NCI-H2107 treated with DMSO at 0.1 percent for 48 hours (cell line): ENCODE measurements around the gene CHPT1.
"Not testable (repeated sequence)": the region's sequence is repeated elsewhere in the genome, so short reads cannot be mapped to it uniquely, and the experiment has no call there.

Experiments
- DNase-seq: peaks from one replicate; lab custom pipeline; 2025; ENCODE audit not compliant: unreplicated experiment; lab: John Stamatoyannopoulos, UW

CHPT1 gene

DNA sequence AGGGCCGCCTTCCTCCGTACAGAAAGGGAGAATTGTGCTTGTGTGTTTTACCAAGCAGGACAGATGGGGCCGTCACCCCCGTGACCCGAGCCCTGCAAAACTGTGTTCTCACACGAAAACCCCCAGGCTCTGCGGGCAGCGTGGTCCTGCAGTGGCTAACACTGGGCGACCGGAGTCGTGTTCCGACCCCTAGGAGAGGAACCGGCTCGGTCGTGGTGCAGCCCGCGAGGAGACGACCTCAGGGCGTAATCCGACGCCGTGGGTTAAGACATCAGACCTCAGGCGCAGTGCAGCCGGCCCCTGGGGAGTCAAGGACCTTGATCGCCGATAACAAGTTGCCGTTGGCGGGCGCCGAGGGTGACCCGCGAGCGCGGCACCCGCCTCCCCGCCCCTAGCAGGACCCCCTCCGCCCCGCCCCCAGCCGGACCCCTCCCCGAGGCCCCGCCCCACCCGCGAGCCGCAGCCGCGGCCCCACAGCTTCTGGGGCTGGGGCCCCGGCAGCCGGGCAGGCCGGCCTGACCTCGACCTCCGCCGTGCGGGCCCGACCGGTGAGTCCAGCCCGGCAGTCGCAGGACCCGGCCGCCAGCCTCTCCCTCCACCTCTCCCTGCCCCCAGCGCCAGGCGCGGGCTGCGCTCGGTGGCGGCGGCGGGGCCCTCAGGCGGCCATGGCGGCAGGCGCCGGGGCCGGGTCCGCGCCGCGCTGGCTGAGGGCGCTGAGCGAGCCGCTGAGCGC lies at the start of gene CHPT1:
CHPT1 (plus strand) TSS at position 444 of the 733 bp plus-strand sequence; CDS start at position 666, 222 bp downstream.
- peak; percentile 51 for DNase-seq

DNA sequence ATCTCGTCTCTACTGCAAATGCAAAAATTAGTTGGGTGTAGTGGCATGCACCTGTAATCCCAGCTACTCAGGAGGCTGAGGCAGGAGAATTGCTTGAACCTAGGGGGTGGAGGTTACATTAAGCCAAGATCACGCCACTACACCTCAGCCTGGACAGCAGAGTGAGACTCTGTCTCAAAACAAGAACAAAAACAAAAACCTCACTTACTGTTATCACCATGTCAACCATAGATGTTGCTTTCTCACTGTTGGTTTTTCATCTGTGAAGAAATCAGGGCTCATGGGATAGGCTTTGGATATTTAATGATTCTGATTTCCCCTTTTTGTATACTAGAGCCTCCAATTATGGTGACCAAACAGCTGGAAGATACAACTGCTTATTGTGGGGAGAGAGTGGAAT lies 49.7 kb upstream of the CHPT1 start:
- no peak for DNase-seq

GRCh38 chr12:101648195-101648594 lies 49.2 kb upstream of the CHPT1 start:
- no peak for DNase-seq

- DNase-seq = no peak
Measured at GRCh38 chr12:101650346-101651117, 46.9 kb upstream of the CHPT1 start.

DNA sequence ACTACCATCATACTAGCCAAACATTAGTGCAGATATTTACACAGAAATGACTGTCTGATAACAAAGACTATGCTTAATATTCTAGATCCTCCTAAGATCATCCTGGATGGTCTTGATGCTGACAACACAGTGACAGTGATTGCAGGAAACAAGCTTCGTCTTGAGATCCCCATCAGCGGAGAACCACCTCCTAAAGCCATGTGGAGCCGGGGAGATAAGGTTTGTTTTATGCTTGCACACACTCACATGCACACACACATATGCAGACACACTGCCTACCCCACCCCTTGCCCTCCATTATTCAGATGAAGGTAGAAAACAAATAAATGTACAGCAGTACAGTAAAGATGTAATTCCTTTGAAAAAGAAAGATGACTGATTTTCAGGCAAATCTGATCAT lies 44.4 kb upstream of the CHPT1 start:
- DNase-seq = no peak

DNA sequence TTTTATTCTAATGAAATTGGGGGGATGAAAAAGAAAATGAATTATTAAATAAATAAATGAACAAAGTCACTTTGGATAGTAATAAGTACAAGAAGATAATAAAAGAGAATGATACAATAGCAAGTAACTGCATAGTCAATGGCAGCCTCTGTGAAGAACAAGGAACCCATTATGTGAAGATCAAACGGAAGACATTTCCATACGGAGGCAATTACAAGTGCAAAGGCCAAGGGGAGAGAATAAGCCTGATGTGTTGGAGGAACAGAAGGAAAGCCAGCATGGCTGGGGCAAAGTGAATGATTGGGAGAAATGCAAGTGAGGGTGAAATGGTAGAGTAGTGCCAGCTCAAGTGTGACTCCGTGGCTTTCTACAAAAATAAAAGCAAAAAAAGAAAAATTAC lies 43.9 kb upstream of the CHPT1 start:
- no peak for DNase-seq

- DNase-seq = no peak
Measured at GRCh38 chr12:101654442-101654841, 43.0 kb upstream of the CHPT1 start.

GRCh38 chr12:101655393-101655792 lies 42.0 kb upstream of the CHPT1 start:
- DNase-seq = no peak

DNA sequence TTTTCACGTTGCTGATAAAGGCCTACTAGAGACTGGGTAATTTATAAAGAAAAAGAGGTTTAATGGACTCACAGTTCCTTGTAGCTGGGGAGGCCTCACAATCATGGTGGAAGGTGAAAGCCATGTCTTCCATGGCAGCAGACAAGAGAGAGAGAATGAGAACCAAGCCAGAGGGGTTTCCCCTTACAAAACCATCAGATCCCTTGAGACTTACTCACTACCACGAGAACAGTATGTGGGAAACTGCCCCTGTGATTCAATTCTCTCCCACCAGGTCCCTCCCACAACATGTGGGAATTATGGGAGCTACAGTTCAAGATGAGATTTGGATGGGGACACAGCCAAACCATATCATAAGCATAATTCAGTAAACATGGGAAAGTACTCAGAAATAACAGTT lies 36.8 kb upstream of the CHPT1 start:
- not testable (repeated sequence) for DNase-seq

GRCh38 chr12:101663298-101663697 lies 34.1 kb upstream of the CHPT1 start:
- no peak for DNase-seq

GRCh38 chr12:101664992-101665391 lies 32.4 kb upstream of the CHPT1 start:
- DNase-seq = no peak

- DNase-seq = no peak
Measured at GRCh38 chr12:101666052-101666728, 31.2 kb upstream of the CHPT1 start.

- no peak for DNase-seq
Measured at GRCh38 chr12:101667591-101667990, 29.8 kb upstream of the CHPT1 start.

DNA sequence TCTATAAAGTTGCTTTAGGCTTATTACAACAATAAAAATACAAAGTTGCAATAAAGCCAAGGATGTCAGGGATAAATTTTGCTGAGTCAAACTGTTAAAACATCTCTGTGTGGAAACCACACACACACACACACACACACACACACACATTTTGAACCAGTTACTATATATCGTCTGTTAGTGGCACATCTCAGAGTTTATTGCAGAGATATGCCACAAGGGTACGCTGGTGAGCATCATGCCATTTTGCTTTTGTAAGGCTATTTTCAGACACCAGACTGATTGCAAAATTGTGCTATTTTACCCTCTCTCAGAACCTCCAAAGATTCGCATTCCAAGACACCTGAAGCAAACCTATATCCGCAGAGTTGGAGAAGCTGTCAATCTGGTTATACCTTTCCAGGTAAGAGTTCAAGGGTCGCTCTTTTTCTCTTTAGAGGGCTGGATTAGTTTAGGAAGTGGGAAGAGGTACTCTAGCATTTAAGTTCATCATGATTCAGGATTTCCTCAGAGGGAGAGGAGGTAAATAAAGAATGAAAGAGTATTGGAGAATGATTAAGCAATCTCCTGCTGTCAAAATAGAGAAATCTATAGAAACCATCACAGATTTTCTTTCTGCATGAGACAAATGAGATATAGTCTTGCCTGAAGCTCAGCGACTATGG lies 27.3 kb upstream of the CHPT1 start:
- DNase-seq = no peak

DNA sequence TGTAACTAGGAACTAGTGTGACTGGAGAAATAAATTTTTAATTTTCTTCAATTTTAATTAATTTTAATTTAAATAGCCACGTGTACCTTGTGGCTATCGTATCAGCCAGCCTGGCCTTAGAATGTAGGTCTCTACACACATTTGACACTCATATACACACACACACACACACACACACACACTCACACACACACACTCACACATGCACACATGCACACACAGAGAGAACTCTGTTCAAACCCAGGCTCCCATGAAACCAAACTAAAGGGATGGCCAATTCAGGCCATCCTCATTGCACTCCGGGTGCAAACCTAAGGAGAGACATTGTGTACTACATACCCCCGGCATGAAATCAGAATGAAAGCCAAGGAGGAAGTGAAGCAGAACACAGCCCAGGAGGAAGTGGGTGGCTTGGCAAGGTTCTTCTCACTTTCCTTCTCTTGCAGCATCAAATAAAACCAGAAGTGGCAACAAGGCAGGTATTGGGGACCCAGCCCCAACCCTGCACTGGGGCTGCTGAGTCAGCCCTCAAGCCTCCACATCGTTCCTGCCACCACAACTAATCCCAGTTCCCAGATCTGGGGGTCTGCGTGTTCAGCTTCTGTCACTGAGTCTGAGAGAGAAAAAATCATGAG lies 26.2 kb upstream of the CHPT1 start:
- no peak for DNase-seq

DNA sequence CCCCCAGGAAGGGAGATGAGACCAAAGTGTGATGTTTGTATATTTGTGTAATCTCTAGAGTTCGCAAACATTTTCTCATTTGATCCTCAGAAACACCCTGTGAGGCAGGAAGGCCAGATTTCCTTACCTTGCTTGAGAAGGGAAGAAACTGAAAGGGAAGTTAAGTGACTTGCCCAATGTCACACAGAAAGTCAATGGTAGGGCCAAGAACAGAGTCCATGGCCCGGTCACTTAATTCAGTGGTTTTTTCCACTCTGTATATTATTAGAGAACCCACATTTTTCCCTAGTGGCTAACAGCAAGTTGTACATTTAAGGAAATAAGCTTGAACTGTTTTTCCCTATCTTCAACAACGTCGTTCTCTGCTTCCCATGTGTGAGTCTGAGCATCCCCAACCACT lies 25.6 kb upstream of the CHPT1 start:
- no peak for DNase-seq

GRCh38 chr12:101675555-101675954 lies 21.9 kb upstream of the CHPT1 start:
- no peak for DNase-seq

- DNase-seq = not testable (repeated sequence)
Measured at GRCh38 chr12:101676497-101676896, 20.9 kb upstream of the CHPT1 start.

DNA sequence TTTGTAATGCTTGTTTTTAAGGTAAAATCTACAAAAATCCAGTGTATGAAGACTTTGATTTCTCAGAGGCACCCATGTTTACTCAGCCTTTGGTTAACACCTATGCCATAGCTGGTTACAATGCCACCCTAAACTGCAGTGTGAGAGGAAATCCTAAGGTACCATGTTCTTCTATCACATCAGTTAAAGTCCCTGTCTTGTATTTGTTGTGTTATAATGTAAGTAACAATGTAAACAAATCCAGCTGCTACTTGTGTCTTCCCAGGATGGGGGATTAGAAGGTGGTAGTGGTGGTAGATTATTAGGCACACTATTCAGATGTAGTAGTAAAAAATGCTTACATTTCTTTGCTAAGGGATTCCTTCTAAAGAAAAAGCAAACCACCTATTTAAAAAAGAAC lies 19.4 kb upstream of the CHPT1 start:
- no peak for DNase-seq

GRCh38 chr12:101680240-101680639 lies 17.2 kb upstream of the CHPT1 start:
- no peak for DNase-seq

GRCh38 chr12:101680647-101681046 lies 16.8 kb upstream of the CHPT1 start:
- DNase-seq = no peak
